H9 (cell line): ENCODE results near the gene SLC39A7. TPM values are rescaled to one million over a fixed set of nuclear protein-coding genes. Genes with fewer than 3 reads are reported as not detected.

Experiments used
- DNase-seq: peaks from one replicate; pipeline ENCODE4 v3.0.0-alpha.2; 2017
- H2AFZ ChIP-seq: one replicate; pipeline ENCODE4 v1.6.1; 2013; ENCODE audit warnings: mild to moderate bottlenecking, low read length, control low read depth, moderate library complexity
- H2AK5ac ChIP-seq: 2 replicates; pipeline ENCODE4 v1.6.1; 2013; ENCODE audit warnings: low read length, control low read depth, mixed read lengths; ENCODE audit not compliant: insufficient read length
- H2BK120ac ChIP-seq: one replicate; pipeline ENCODE4 v1.6.1; 2013; ENCODE audit warnings: low read depth, mild to moderate bottlenecking, low read length, control low read depth, inconsistent platforms; ENCODE audit not compliant: poor library complexity, severe bottlenecking
- H2BK12ac ChIP-seq: 2 replicates; pipeline ENCODE4 v1.6.1; 2013; ENCODE audit warnings: low read length, control low read depth, mixed read lengths, low read depth; ENCODE audit not compliant: insufficient read length
- H2BK15ac ChIP-seq: 2 replicates; pipeline ENCODE4 v1.6.1; 2013; ENCODE audit warnings: low read depth, low read length, control low read depth
- H2BK20ac ChIP-seq: one replicate; pipeline ENCODE4 v1.6.1; 2013; ENCODE audit warnings: low read depth, mild to moderate bottlenecking, low read length, control low read depth, inconsistent platforms; ENCODE audit not compliant: poor library complexity, severe bottlenecking
- H2BK5ac ChIP-seq: 2 replicates; pipeline ENCODE4 v1.6.1; 2013; ENCODE audit warnings: low read length, control low read depth, mixed read lengths; ENCODE audit not compliant: insufficient read length
- H3K14ac ChIP-seq: 2 replicates; pipeline ENCODE4 v1.6.1; 2013; ENCODE audit warnings: low read length, control low read depth; ENCODE audit not compliant: insufficient read depth
- H3K18ac ChIP-seq: 2 replicates; pipeline ENCODE4 v1.6.1; 2013; ENCODE audit warnings: low read depth, mild to moderate bottlenecking, mixed read lengths, low read length, control low read depth; ENCODE audit not compliant: insufficient read length
- H3K23ac ChIP-seq: 2 replicates; pipeline ENCODE4 v1.6.1; 2013; ENCODE audit warnings: low read length, control low read depth, mixed read lengths, low read depth; ENCODE audit not compliant: insufficient read length
- H3K23me2 ChIP-seq: 2 replicates; pipeline ENCODE4 v1.6.1; 2013; ENCODE audit warnings: low read depth, mild to moderate bottlenecking, mixed read lengths, low read length, control low read depth; ENCODE audit not compliant: insufficient read length, poor library complexity, severe bottlenecking
- H3K27ac ChIP-seq: 2 replicates; pipeline ENCODE4 v1.5.1; 2013; ENCODE audit warnings: low read length, control low read depth, mixed read lengths, low read depth; ENCODE audit not compliant: insufficient read length
- H3K27me3 ChIP-seq: 2 replicates; pipeline ENCODE4 v1.6.1; 2013; ENCODE audit warnings: low read length, control low read depth, inconsistent platforms; ENCODE audit not compliant: insufficient read depth
- H3K4ac ChIP-seq: 2 replicates; pipeline ENCODE4 v1.6.1; 2013; ENCODE audit warnings: low read depth, mild to moderate bottlenecking, control low read depth, inconsistent platforms, low read length, moderate library complexity
- H3K4me1 ChIP-seq: 2 replicates; pipeline ENCODE4 v1.6.1; 2013; ENCODE audit warnings: low read length, control low read depth, inconsistent platforms; ENCODE audit not compliant: insufficient read depth
- H3K4me2 ChIP-seq: 2 replicates; pipeline ENCODE4 v1.6.1; 2013; ENCODE audit warnings: low read length, control low read depth, mixed read lengths; ENCODE audit not compliant: insufficient read length, insufficient read depth
- H3K56ac ChIP-seq: 2 replicates; pipeline ENCODE4 v1.6.1; 2013; ENCODE audit warnings: low read depth, mild to moderate bottlenecking, mixed read lengths, low read length, control low read depth; ENCODE audit not compliant: insufficient read length
- H3K79me1 ChIP-seq: 2 replicates; pipeline ENCODE4 v1.6.1; 2013; ENCODE audit warnings: low read depth, mild to moderate bottlenecking, moderate library complexity, low read length, control low read depth, inconsistent platforms; ENCODE audit not compliant: insufficient read depth, poor library complexity, severe bottlenecking
- H3K79me2 ChIP-seq: 2 replicates; pipeline ENCODE4 v1.6.1; 2013; ENCODE audit warnings: low read length, control low read depth, inconsistent platforms; ENCODE audit not compliant: insufficient read depth
- H3K9ac ChIP-seq: 2 replicates; pipeline ENCODE4 v1.6.1; 2013; ENCODE audit warnings: low read length, control low read depth, mixed read lengths; ENCODE audit not compliant: insufficient read length; ENCODE audit errors: extremely low read depth
- H3K9me3 ChIP-seq: one replicate; pipeline ENCODE4 v1.6.1; 2013; ENCODE audit warnings: low read depth, low read length, inconsistent platforms; ENCODE audit not compliant: control insufficient read depth
- H3T11ph ChIP-seq: one replicate; pipeline ENCODE4 v1.6.1; 2013; ENCODE audit warnings: mild to moderate bottlenecking, low read length, control low read depth, inconsistent platforms
- H4K20me1 ChIP-seq: one replicate; pipeline ENCODE4 v1.6.1; 2013; ENCODE audit not compliant: control insufficient read depth, insufficient read length, insufficient read depth
- H4K5ac ChIP-seq: 2 replicates; pipeline ENCODE4 v1.6.1; 2013; ENCODE audit warnings: low read depth, mild to moderate bottlenecking, mixed read lengths, low read length, control low read depth; ENCODE audit not compliant: insufficient read length
- H4K8ac ChIP-seq: replicated peaks from 2 replicates; pipeline ENCODE4 v1.6.1; 2013; ENCODE audit warnings: low read length, control low read depth, mixed read lengths, low read depth; ENCODE audit not compliant: insufficient read length
- H4K91ac ChIP-seq: 2 replicates; pipeline ENCODE4 v1.6.1; 2013; ENCODE audit warnings: low read depth, mild to moderate bottlenecking, moderate library complexity, mixed read lengths, low read length, control low read depth; ENCODE audit not compliant: insufficient read length
- H3K27ac Mint-ChIP-seq, 3 experiments: 2 replicates in 2 of 3; 3 replicates in 1 of 3; pipeline ENCODE4 v1.8.0; 2020 to 2021; ENCODE audit warnings: mixed read lengths in 3 of 3, mild to moderate bottlenecking in 1 of 3, moderate library complexity in 1 of 3
- H3K27me3 Mint-ChIP-seq: 2 replicates; pipeline ENCODE4 v1.8.0; 2021; ENCODE audit warnings: low read depth, mild to moderate bottlenecking, moderate library complexity, mixed read lengths
- H3K36me3 Mint-ChIP-seq, 3 experiments: 2 replicates in 2 of 3; 3 replicates in 1 of 3; pipeline ENCODE4 v1.8.0; 2020 to 2021; ENCODE audit warnings: low read depth in 3 of 3, mixed read lengths in 3 of 3; ENCODE audit not compliant: insufficient read depth in 1 of 3
- H3K4me1 Mint-ChIP-seq, 2 experiments: 2 replicates each; pipeline ENCODE4 v1.8.0; 2020; ENCODE audit warnings: mixed read lengths in 2 of 2
- H3K4me3 Mint-ChIP-seq, 2 experiments: 2 replicates in 1 of 2; 3 replicates in 1 of 2; pipeline ENCODE4 v1.8.0; 2020 to 2021; ENCODE audit warnings: mild to moderate bottlenecking in 2 of 2, mixed read lengths in 2 of 2, moderate library complexity in 1 of 2
- H3K9me3 Mint-ChIP-seq, 2 experiments: 2 replicates in 1 of 2; 3 replicates in 1 of 2; pipeline ENCODE4 v1.8.0; 2020; ENCODE audit warnings: mild to moderate bottlenecking in 2 of 2, mixed read lengths in 2 of 2, moderate library complexity in 1 of 2
- whole genome bisulfite sequencing: extraction: QIAGEN DNeasy Blood & Tissue Kit; methylation state at CpG from one replicate; pipeline ENCODE4 v1.1.7; 2013; ENCODE audit warnings: missing lambda C conversion rate, low lambda C conversion rate, mixed read lengths; ENCODE audit not compliant: insufficient read length; ENCODE audit errors: extremely low coverage; 5-methylcytosine and 5-hydroxymethylcytosine counted together
- total RNA-seq: library from RNA; stranded (reverse); gene quantifications from 2 replicates; pipeline ENCODE4 v1.2.1, GENCODE V29; 2021
- TF ChIP-seq, protein P1 (sequence below): fragments of 200-600 bp; sonication (generic); conservative IDR thresholded peaks from 3 replicates; pipeline ENCODE4 v1.8.0; 2021; ENCODE audit warnings: antibody characterized with exemption, mild to moderate bottlenecking

The SLC39A7 gene
- total RNA-seq, 1 experiment from 2014 or later, result 107 TPM

DNA sequence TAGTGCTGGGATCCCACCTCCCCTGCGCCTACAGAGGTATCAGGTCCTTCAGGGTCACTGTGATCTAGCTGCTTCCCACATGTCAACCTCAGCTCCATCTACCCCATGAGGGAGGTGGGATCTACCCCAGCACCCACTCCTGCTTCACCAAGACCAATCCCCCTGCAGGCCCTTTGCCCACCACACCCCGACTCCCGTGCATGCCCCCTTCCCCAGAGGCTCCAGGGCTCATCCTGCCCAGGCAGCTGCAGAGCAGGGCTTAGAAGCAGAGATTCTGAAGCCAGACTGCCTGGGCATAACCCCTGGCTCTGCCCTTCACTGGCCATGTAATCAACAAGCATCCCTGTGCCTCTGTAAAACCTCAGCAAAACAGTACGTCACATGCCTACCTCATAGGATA is 25.9 kb upstream of the SLC39A7 start:
- Histone ChIP-seq H3K79me2 (no peaks in the 10 kb centered on the region), H4K5ac (no peak overlapping the region), H4K8ac (no peak overlapping the region), H3K79me1 (no peaks in the 10 kb centered on the region), H3K9me3 (no peaks in the 10 kb centered on the region), H2BK15ac (no peak overlapping the region), H3T11ph (no peak overlapping the region), H2BK12ac (no peak overlapping the region), H4K91ac (no peak overlapping the region), H3K27me3 (no peaks in the 10 kb centered on the region), H2BK20ac (no peak overlapping the region), H3K18ac (no peak overlapping the region), H3K9ac (no peak overlapping the region), H3K23me2 (no peaks in the 10 kb centered on the region), H3K27ac (no peak overlapping the region), H2AFZ (no peak overlapping the region), H3K23ac (no peak overlapping the region), H3K14ac (no peak overlapping the region), H3K4ac (no peak overlapping the region), H3K4me2 (no peak overlapping the region), H2BK5ac (no peak overlapping the region), H4K20me1 (no peaks in the 10 kb centered on the region), H3K56ac (no peak overlapping the region), H2AK5ac (no peak overlapping the region), H3K4me1 (no peaks in the 10 kb centered on the region), H2BK120ac (no peak overlapping the region)
- H3K4me1 Mint-ChIP-seq, result peaks cover 4 to 8% of the 10 kb centered on the region in 2 experiments
- H3K9me3 Mint-ChIP-seq, result no peaks in the 10 kb centered on the region
- H3K27ac Mint-ChIP-seq, result no peak overlapping the region; a peak in 2 of 7 replicates
- DNase-seq, result no peak
- WGBS, result no CpG with 5 or more reads among the region's 4 CpGs
- TF ChIP-seq, protein P1, sequence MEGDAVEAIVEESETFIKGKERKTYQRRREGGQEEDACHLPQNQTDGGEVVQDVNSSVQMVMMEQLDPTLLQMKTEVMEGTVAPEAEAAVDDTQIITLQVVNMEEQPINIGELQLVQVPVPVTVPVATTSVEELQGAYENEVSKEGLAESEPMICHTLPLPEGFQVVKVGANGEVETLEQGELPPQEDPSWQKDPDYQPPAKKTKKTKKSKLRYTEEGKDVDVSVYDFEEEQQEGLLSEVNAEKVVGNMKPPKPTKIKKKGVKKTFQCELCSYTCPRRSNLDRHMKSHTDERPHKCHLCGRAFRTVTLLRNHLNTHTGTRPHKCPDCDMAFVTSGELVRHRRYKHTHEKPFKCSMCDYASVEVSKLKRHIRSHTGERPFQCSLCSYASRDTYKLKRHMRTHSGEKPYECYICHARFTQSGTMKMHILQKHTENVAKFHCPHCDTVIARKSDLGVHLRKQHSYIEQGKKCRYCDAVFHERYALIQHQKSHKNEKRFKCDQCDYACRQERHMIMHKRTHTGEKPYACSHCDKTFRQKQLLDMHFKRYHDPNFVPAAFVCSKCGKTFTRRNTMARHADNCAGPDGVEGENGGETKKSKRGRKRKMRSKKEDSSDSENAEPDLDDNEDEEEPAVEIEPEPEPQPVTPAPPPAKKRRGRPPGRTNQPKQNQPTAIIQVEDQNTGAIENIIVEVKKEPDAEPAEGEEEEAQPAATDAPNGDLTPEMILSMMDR, result no peak
- 0 out of 5 replicates have a peak overlapping the region, but pooled peaks of 1 of the 2 experiments have one; percentile 51 for H3K4me3 Mint-ChIP-seq
- peaks cover 30% of the 10 kb centered on the region for H3K27me3 Mint-ChIP-seq
- H3K36me3 Mint-ChIP-seq, result no peaks in the 10 kb centered on the region; a peak in 2 of 7 replicates
